Epithelial cell of esophagus (primary cell): ENCODE measurements around the gene TSPAN7.
A peak's percentile ranks its signal among the peaks of the same experiment; 100 is the strongest.

Experiments
- DNase-seq: peaks from one replicate; pipeline ENCODE4 v3.0.0; 2010; ENCODE audit warnings: low read depth
- H3K4me3 ChIP-seq: 2 replicates; pipeline ENCODE4 v1.5.1; 2011; ENCODE audit warnings: mild to moderate bottlenecking, low read length, control low read depth
- TF ChIP-seq, protein P1 (sequence below): IDR thresholded peaks from 2 replicates; pipeline ENCODE4 v1.5.1; 2011; ENCODE audit warnings: low read depth, mild to moderate bottlenecking, low read length, control low read depth, inconsistent platforms; ENCODE audit not compliant: insufficient read depth; ENCODE audit errors: missing control alignments

TSPAN7 gene, protein sequence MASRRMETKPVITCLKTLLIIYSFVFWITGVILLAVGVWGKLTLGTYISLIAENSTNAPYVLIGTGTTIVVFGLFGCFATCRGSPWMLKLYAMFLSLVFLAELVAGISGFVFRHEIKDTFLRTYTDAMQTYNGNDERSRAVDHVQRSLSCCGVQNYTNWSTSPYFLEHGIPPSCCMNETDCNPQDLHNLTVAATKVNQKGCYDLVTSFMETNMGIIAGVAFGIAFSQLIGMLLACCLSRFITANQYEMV

DNA sequence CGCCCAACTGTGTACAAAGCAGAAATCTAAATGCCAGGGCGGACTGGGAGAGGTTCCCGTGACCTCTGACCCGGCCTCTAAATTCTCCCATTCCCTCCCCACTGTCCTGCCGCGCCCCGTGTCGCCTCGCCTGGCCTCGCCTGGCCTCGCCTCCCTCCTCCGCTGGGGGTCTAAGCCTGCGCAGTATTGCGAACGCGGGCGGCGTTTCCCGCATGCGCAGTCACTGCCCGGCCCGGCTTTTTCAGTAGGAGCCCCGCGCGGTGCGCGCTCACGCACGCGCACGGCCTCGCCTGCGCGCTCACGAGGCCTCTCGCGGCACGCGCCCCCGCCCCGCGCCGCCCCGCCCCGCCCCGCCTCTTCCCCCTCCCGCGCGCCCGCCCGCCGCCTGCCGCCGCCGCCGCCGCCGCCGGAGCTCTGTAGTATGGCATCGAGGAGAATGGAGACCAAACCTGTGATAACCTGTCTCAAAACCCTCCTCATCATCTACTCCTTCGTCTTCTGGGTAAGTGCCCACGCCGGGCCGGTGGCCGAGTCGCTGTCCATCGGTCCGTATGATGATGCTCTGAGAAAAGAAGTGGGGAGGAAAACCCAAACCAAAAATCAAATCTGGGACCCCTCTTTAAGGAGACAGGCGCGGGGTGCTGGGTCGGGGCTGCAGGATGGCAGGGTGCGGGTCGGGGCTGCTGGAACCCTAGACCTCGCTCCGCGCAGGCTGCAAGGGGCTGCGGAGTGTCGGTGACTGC, at the start of gene TSPAN7:
TSPAN7 (plus strand) TSS at position 417 of the 743 bp plus-strand sequence; CDS start at position 422, 5 bp downstream.
- peak; percentile 68 for DNase-seq
- peak within 1 kb of the TSS; percentile 56 for H3K4me3 ChIP-seq
- TF ChIP-seq, protein P1, sequence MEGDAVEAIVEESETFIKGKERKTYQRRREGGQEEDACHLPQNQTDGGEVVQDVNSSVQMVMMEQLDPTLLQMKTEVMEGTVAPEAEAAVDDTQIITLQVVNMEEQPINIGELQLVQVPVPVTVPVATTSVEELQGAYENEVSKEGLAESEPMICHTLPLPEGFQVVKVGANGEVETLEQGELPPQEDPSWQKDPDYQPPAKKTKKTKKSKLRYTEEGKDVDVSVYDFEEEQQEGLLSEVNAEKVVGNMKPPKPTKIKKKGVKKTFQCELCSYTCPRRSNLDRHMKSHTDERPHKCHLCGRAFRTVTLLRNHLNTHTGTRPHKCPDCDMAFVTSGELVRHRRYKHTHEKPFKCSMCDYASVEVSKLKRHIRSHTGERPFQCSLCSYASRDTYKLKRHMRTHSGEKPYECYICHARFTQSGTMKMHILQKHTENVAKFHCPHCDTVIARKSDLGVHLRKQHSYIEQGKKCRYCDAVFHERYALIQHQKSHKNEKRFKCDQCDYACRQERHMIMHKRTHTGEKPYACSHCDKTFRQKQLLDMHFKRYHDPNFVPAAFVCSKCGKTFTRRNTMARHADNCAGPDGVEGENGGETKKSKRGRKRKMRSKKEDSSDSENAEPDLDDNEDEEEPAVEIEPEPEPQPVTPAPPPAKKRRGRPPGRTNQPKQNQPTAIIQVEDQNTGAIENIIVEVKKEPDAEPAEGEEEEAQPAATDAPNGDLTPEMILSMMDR, result no peak

DNA sequence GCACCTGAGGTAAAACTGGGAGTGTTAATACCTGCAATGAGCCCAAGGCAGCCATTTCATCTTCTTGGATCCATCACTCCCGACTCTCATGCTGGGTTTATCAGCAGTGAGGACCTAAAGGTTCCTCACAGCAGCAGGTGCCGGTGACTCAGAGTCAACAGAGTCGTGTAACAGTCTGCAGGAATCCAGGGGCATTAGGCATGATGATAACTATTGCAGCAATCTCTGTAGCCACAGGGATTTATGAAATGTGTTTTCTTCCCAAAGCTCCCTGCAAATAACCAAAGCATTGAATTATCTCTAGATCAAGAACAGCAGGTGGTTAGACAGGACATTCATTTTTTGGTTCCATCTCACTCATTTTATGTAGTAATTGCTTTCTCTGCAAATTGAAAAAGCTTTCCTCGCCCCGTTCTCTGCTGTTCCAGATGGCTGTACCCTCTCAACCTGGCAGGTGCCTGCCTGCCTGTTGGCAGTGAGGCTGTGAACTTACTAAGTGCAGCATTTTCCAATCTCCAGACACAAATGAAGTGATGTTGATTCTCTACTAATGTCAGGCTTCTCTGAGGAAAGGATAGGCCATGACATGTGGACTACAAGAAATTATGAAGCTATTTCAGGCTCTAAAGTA, 48.1 kb upstream of the TSPAN7 start:
- peak; percentile 36 for DNase-seq
- no peak overlapping the region for H3K4me3 ChIP-seq
- TF ChIP-seq, protein P1, result no peak

DNA sequence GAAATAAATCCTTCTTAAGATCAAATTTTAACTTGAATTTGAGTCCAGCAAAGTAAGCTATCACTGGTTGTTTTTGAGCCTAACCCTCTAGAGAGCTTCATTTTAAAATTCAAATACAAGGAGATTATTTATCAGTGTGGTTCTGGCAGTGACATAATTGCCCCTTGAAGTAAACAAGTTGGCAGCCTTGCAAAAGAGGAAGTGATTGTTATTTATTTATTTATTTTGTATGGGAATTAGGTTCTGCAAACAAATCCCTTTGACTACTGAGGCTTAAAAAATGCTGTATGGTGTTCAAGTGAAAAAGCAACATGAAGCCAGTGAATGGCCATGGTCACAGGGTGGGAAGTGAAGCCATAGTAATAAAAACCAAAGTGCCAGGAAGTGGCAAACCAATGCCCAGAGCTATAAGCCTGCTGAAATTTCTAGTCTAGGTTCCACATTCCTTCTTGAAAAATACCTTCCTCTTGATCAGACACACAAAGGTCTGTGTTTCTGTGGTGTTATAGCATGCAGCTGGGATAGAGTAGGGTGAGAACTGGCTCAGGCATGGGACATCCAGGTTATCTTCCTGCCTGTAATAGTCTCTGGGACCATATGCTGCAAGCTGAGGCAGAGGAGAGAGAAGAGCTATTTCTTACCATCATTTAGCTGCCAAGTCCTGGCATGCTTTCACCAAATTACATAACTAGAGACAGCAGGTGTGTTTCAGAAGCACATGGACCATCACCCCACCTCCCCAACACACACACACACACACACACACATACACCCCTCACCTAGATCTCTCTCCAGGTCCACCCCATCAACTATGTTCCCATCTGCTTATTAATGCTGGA, 47.1 kb upstream of the TSPAN7 start:
- TF ChIP-seq, protein P1, result no peak
- no peak overlapping the region for H3K4me3 ChIP-seq
- no peak for DNase-seq

DNA sequence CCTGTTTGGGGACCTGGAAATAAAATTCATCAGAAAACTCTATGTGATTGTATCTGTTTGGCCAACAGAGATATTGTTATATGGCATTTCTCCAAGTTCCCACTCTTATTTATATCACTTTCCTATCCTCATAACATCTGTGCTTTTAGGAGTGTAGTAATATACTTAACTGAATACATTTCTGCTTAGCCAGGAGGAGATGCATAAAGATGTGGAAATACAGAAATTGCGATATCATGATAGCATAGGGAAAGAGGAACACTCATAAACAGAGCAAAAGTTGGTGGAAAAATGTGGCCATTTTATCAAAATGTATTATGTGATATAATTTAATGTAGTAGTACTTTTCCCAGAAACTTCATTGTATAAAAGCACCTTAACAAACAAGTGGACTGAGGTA, 46.1 kb upstream of the TSPAN7 start:
- TF ChIP-seq, protein P1, result no peak
- no peak overlapping the region for H3K4me3 ChIP-seq
- DNase-seq, result no peak

DNA sequence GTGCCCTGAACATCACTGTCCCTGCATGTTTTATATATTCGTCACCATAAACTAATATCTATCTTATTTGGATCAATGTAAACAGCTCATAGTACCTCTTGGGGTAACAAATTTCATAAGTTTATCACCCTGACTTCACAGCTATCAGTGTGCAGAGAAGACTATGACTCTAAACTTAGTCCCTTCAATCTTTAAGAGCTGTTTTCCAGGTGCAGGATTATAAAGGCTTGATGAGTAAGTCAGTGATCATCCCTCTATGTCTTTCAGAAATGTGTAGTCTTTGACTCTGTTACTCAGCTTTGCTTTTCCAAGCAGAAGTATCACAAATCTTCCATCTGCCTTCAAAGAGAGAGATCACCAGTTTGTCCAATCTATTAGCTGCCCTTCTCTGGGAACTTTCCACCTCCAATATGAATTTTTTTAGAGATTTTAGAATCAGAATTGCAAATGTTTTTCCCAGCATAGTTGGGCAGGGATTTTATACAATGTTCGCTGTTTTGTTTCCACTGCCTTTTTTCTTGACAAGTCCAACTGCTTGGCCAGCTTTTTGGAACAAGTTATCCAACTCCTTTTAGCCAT, 45.1 kb upstream of the TSPAN7 start:
- DNase-seq, result peak; percentile 34
- H3K4me3 ChIP-seq, result no peak overlapping the region
- TF ChIP-seq, protein P1, result no peak

DNA sequence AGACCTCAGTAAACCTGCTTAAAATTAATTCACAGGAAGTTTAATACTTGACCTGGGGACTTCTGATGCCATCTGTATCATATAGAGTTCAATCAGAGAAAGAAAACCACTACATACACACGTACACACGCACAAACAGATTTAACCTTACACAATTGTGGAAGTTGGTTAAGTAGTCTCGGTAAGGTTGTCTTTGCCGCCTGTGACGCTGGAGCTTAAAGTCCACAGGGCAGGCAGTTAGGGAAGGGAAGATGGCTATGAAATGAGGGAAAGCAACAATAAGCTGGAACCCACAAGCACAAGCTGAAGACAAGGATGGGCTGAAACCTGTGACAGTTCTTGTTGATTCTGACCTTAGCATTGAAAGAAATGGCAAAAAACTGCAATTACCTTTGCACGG, 41.7 kb upstream of the TSPAN7 start:
- H3K4me3 ChIP-seq, result no peak overlapping the region
- no peak for DNase-seq
- TF ChIP-seq, protein P1, result no peak
